GM12878 (cell line): ENCODE data around the gene NECAB2. TPM values are rescaled to one million over a fixed set of nuclear protein-coding genes. Genes with fewer than 3 reads are reported as not detected.

Source experiments
- ATAC-seq: fragments of 200-7000 bp; cut with Tn5 transposase; 3 replicates; pipeline ENCODE4 v1.9.1; 2020; ENCODE audit warnings: mild to moderate bottlenecking, moderate library complexity
- BruUV-seq: library from RNA; stranded (reverse); fragments of 400-500 nt; replicated peaks from 2 replicates; lab custom pipeline; 2021; lab: Mats Ljungman, UMichigan
- CTCF ChIA-PET: fragments of 300-600 bp; sonication (Branson Sonifier 250); formaldehyde crosslinking; extraction: SDS; loops from one replicate; lab custom pipeline; 2021; ENCODE audit warnings: inconsistent platforms; lab: Yijun Ruan, JAX
- POLR2A ChIA-PET: fragments of 350-600 bp; formaldehyde crosslinking; extraction: SDS; loops from one replicate; lab custom pipeline; 2021; ENCODE audit warnings: inconsistent platforms; lab: Charles Lee
- RAD21 ChIA-PET: fragments of 300-600 bp; sonication (Branson Sonifier 250); formaldehyde crosslinking; loops from one replicate; lab custom pipeline; 2023; ENCODE audit warnings: antibody characterized with exemption; ENCODE audit not compliant: unreplicated experiment; lab: Charles Lee
- SMC1A ChIA-PET: fragments of 300-600 bp; sonication (Branson Sonifier 250); formaldehyde crosslinking; loops from one replicate; lab custom pipeline; 2023; ENCODE audit not compliant: unreplicated experiment, uncharacterized antibody; lab: Charles Lee
- DNase-seq: peaks from one replicate; pipeline ENCODE4 v3.0.0-alpha.2; 2011; ENCODE audit warnings: low read depth, low spot score
- FAIRE-seq: peaks from 3 replicates; lab custom pipeline; 2011; peaks lifted over from hg19 to GRCh38; lab: Jason Lieb, UNC
- H2AFZ ChIP-seq: 2 replicates; pipeline ENCODE4 v1.6.0; 2011; ENCODE audit warnings: low read depth, low read length, control low read depth; ENCODE audit not compliant: control insufficient read depth
- H3K27ac ChIP-seq: 2 replicates; pipeline ENCODE4 v1.5.1; 2011; ENCODE audit warnings: control low read depth; ENCODE audit not compliant: control insufficient read depth, insufficient read depth
- H3K27me3 ChIP-seq, 2 experiments: replicated peaks in 1 of 2; 2 replicates each; pipeline versions ENCODE4 v1.6.0 to v1.6.1; 2011; ENCODE audit warnings: low read length in 1 of 2; ENCODE audit not compliant: control insufficient read depth in 2 of 2, insufficient read depth in 2 of 2
- H3K36me3 ChIP-seq, 2 experiments: 2 replicates each; pipeline ENCODE4 v1.5.1; 2011; ENCODE audit warnings: low read length in 1 of 2; ENCODE audit not compliant: control insufficient read depth in 2 of 2, insufficient read depth in 2 of 2
- H3K4me1 ChIP-seq: 2 replicates; pipeline ENCODE4 v1.6.1; 2011; ENCODE audit warnings: mild to moderate bottlenecking, low read length, moderate library complexity, mixed read lengths; ENCODE audit not compliant: control insufficient read depth, insufficient read depth
- H3K4me2 ChIP-seq: 2 replicates; pipeline ENCODE4 v1.6.0; 2011; ENCODE audit warnings: control low read depth; ENCODE audit not compliant: control insufficient read depth, insufficient read depth
- H3K4me3 ChIP-seq: fragments of 200-600 bp; sonication (generic); 2 replicates; pipeline ENCODE4 v1.5.1; 2016
- H3K79me2 ChIP-seq: 2 replicates; pipeline ENCODE4 v1.6.0; 2011; ENCODE audit warnings: low read length; ENCODE audit not compliant: control insufficient read depth, insufficient read depth
- H3K9ac ChIP-seq: 2 replicates; pipeline ENCODE4 v1.8.0; 2011; ENCODE audit warnings: low read length, control low read depth, mixed read lengths; ENCODE audit not compliant: control insufficient read depth, insufficient read depth
- H3K9me3 ChIP-seq: replicated peaks from 3 replicates; pipeline ENCODE4 v1.5.1; 2011; ENCODE audit warnings: mild to moderate bottlenecking, low read length; ENCODE audit not compliant: control insufficient read depth, insufficient read depth
- H4K20me1 ChIP-seq: 2 replicates; pipeline ENCODE4 v1.6.0; 2011; ENCODE audit not compliant: control insufficient read depth, insufficient read depth
- BACH1 ChIP-seq: fragments of 450-650 bp; IDR thresholded peaks from 2 replicates; pipeline ENCODE4 v1.6.1; 2017; ENCODE audit warnings: mild to moderate bottlenecking, borderline replicate concordance
- EZH2 ChIP-seq: IDR thresholded peaks from 2 replicates; pipeline ENCODE4 v1.6.1; 2012; ENCODE audit warnings: low read depth, mild to moderate bottlenecking, control low read depth, inconsistent platforms, low read length, borderline replicate concordance; ENCODE audit not compliant: control insufficient read depth
- IRF3 ChIP-seq: fragments of 450-650 bp; IDR thresholded peaks from 2 replicates; pipeline ENCODE4 v1.6.1; 2014; ENCODE audit warnings: mild to moderate bottlenecking
- JUND ChIP-seq: IDR thresholded peaks from 2 replicates; pipeline ENCODE4 v1.6.1; 2012; ENCODE audit warnings: low read depth, mild to moderate bottlenecking, low read length, improper control_type of control experiment, moderate library complexity
- MEF2B ChIP-seq: fragments of 450-650 bp; IDR thresholded peaks from 2 replicates; pipeline ENCODE4 v1.6.1; 2018; ENCODE audit warnings: mild to moderate bottlenecking, moderate library complexity; ENCODE audit not compliant: partially characterized antibody, poor library complexity, severe bottlenecking
- NBN ChIP-seq: fragments of 450-650 bp; IDR thresholded peaks from 2 replicates; pipeline ENCODE4 v1.6.1; 2016
- NFXL1 ChIP-seq: fragments of 450-650 bp; IDR thresholded peaks from 2 replicates; pipeline ENCODE4 v1.6.1; 2017; ENCODE audit warnings: antibody characterized with exemption, mild to moderate bottlenecking, borderline replicate concordance
- NFYA ChIP-seq: IDR thresholded peaks from 2 replicates; pipeline ENCODE4 v1.6.1; 2011; ENCODE audit warnings: low read depth, mild to moderate bottlenecking, low read length, improper control_type of control experiment, borderline replicate concordance
- PAX5 ChIP-seq: IDR thresholded peaks from 2 replicates; pipeline ENCODE4 v1.6.1; 2011; ENCODE audit warnings: low read depth, low read length, borderline replicate concordance
- PAX8 ChIP-seq: fragments of 450-650 bp; IDR thresholded peaks from 2 replicates; pipeline ENCODE4 v1.6.1; 2017; ENCODE audit warnings: mild to moderate bottlenecking, moderate library complexity
- POLR2A ChIP-seq: IDR thresholded peaks from 2 replicates; pipeline ENCODE4 v1.6.1; 2011; ENCODE audit warnings: low read depth, mild to moderate bottlenecking, low read length
- SP1 ChIP-seq: IDR thresholded peaks from one replicate; pipeline ENCODE4 v1.6.1; 2011; ENCODE audit warnings: low read depth, low read length
- SRF ChIP-seq, 2 experiments: IDR thresholded peaks; 2 replicates each; pipeline ENCODE4 v1.6.1; 2011; ENCODE audit warnings: low read depth in 2 of 2, low read length in 2 of 2, mild to moderate bottlenecking in 1 of 2, moderate library complexity in 1 of 2
- TCF7 ChIP-seq: IDR thresholded peaks from 2 replicates; pipeline ENCODE4 v1.6.1; 2014; ENCODE audit warnings: antibody characterized with exemption, borderline replicate concordance
- USF1 ChIP-seq: IDR thresholded peaks from 2 replicates; pipeline ENCODE4 v1.6.1; 2011; ENCODE audit warnings: borderline replicate concordance, low read depth, mild to moderate bottlenecking, moderate library complexity, mixed read lengths, low read length; ENCODE audit not compliant: insufficient read depth; ENCODE audit errors: extremely low read length
- ZNF24 ChIP-seq: fragments of 450-650 bp; IDR thresholded peaks from 2 replicates; pipeline ENCODE4 v1.6.1; 2017; ENCODE audit warnings: antibody characterized with exemption, mild to moderate bottlenecking
- ZNF274 ChIP-seq: IDR thresholded peaks from one replicate; pipeline ENCODE4 v1.8.0; 2011; ENCODE audit not compliant: insufficient read length, insufficient read depth
- WGBS: methylation state at CpG from one replicate; pipeline ENCODE4 v1.1.6; 2016; ENCODE audit warnings: low lambda C conversion rate; ENCODE audit not compliant: insufficient replicate concordance, insufficient coverage; ENCODE audit errors: missing lambda C conversion rate; 5-methylcytosine and 5-hydroxymethylcytosine counted together
- in situ Hi-C: fragments of 300-500 bp; cut with MboI; formaldehyde crosslinking; loops from 9 replicates; pipeline ENCODE4 v1.14.3; 2018; ENCODE audit warnings: mixed read lengths
- intact Hi-C: fragments of 100-400 bp; cut with micrococcal nuclease; formaldehyde crosslinking; loops from one replicate; pipeline ENCODE4 v1.14.2; 2022; ENCODE audit not compliant: unreplicated experiment
- polyA plus RNA-seq, 11 experiments: library from polyadenylated mRNA; depleted of rRNA in 4 of 11; unstranded in 6 of 11; stranded (reverse) in 5 of 11; fragments of >200 nt; fragmentation: Nextera tagmentation in 4 of 11; fragmentation: Illumina TruSeq in 1 of 11; extraction: Ambion mirVana in 4 of 11; extraction: Trizol in 1 of 11; gene quantifications; 1 replicate in 1 of 11; 2 replicates in 10 of 11; pipeline versions ENCODE4 v1.2.1 to v1.2.3, GENCODE V29; 2011 to 2016; ENCODE audit warnings: inconsistent platforms in 2 of 11, missing spikeins in 2 of 11, low read depth in 1 of 11
- total RNA-seq, 4 experiments: library from RNA; depleted of rRNA in 3 of 4; stranded (reverse); fragments of >200 nt in 3 of 4; fragmentation: Illumina TruSeq in 1 of 4; extraction: Trizol in 1 of 4; gene quantifications; 2 replicates each; pipeline versions ENCODE4 v1.2.1 to v1.2.3, GENCODE V29; 2013 to 2021
- TF ChIP-seq, protein P1 (sequence below): fragments of 450-650 bp; IDR thresholded peaks from 2 replicates; pipeline ENCODE4 v1.6.1; 2016; ENCODE audit warnings: mild to moderate bottlenecking
- TF ChIP-seq, protein P2 (sequence below): fragments of 450-650 bp; IDR thresholded peaks from 2 replicates; pipeline ENCODE4 v1.6.1; 2016; ENCODE audit warnings: mild to moderate bottlenecking

NECAB2 gene
- total and polyA plus RNA-seq, 10 of the 15 experiments (the other 5 are each of a cell fraction or from before 2014, with no cell fraction given): not detected

DNA sequence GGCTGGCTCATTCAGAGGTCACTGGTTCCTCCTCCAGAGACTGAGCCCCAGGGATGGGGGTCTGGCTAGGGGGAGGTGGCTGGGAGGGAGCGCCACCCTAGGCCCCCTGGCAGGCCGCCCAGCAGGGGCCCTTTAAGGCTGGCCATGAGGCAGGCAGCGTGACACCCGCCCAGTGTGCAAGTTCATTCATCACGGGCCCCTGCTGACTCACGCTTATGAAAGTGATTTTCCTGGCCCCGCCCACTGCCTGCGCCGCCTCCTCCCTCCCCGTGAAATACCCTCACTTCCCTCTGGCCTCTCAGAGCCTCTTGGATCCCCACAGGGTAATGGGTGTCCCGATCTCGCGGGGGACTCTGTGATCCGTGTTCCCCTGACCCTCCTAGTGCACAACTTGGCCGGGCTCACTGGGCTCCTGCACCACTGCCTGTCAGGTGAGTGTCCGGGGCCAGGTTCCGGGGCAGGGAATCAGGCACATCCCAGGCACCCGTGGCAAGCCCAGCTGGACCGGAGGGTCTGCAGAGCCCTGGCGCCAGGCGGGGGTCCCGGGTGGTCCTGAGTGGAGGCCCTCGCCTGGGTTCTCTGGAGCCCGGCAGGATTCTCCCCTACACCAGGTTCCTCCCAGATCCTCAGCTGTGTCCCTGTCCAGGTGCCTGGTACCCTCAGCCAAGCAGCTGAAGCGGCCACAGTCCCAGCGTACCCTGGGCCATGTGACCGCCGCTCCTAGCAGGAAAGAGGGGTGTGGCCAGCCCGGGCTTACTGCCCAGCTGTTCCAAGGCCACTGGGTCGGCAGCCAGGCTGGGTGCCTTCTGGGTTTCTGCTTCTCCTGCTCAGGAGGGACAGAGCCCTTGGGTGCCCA lies 14.9 kb upstream of the NECAB2 start, which contains the start of gene OSGIN1:
Gene OSGIN1 (plus strand): TSS at position 301 of the 856 bp plus-strand sequence. CDS start 4,432 bp downstream, outside the sequence.
- in situ Hi-C loops (loop anchor here (10.0 kb wide), 1 partner anchor 652 kb away; no protein-coding TSS in a partner anchor), intact Hi-C loops (loop anchor here (10.0 kb wide), 2 partner anchors 352 to 552 kb away; partner anchors contain the start of gene MEAK7)
- FAIRE-seq (peak; percentile 35), DNase-seq (peak; percentile 25), ATAC-seq (peak; percentile 91)
- H2AFZ ChIP-seq: peak within 1 kb of the TSS; percentile 65
- ChIA-PET POLR2A (no interaction called here), CTCF (interaction anchor here (0.9 to 1.6 kb wide), 10 partner anchors 14 to 553 kb away, joined by 3 to 4 read pairs (median 3); partner anchors contain the start of gene TAF1C), SMC1A (interaction anchor here (0.9 kb wide), 1 partner anchor 112 kb away, joined by 3 read pairs; no protein-coding TSS in a partner anchor), RAD21 (no interaction called here)
- H3K4me1 ChIP-seq: peaks cover 3% of the 10 kb centered on the region; the same call in 1 of the 2 replicates
- no peaks in the 10 kb centered on the region for H3K9me3 ChIP-seq
- no peaks in the 10 kb centered on the region for H3K36me3 ChIP-seq
- H3K4me3 ChIP-seq: 0 out of 2 replicates have a peak within 1 kb of the TSS, but pooled peaks have one; percentile 16
- H3K27ac ChIP-seq: no peak within 1 kb of the TSS
- peak within 1 kb of the TSS; percentile 97 for H3K4me2 ChIP-seq
- WGBS: 2% methylated on average over 27 of the region's 30 CpGs
- no peaks in the 10 kb centered on the region for H4K20me1 ChIP-seq
- H3K27me3 ChIP-seq: no peaks in the 10 kb centered on the region
- H3K9ac ChIP-seq: no peak within 1 kb of the TSS; the same call in 1 of the 2 replicates
- H3K79me2 ChIP-seq: no peaks in the 10 kb centered on the region
- BruUV-seq: no TSS peak
- TF ChIP-seq EZH2 (no peak), ZNF274 (no peak), JUND (peak; percentile 45; the same call in 1 of the 2 replicates), BACH1 (peak; percentile 81; the same call in 1 of the 2 replicates), POLR2A (peak; percentile 57), IRF3 (no peak), NFXL1 (no peak), ZNF24 (no peak), NFYA (no peak), PAX8 (no peak), USF1 (no peak), NBN (no peak), MEF2B (peak; percentile 63), TCF7 (no peak), SP1 (peak; percentile 19), PAX5 (peak; percentile 61; the same call in 1 of the 2 replicates), SRF (IDR thresholded peaks at IDR 0.05; ENCODE audit: low read depth in 2 of 2, low read length in 2 of 2) (no peak)
- TF ChIP-seq, protein P1, sequence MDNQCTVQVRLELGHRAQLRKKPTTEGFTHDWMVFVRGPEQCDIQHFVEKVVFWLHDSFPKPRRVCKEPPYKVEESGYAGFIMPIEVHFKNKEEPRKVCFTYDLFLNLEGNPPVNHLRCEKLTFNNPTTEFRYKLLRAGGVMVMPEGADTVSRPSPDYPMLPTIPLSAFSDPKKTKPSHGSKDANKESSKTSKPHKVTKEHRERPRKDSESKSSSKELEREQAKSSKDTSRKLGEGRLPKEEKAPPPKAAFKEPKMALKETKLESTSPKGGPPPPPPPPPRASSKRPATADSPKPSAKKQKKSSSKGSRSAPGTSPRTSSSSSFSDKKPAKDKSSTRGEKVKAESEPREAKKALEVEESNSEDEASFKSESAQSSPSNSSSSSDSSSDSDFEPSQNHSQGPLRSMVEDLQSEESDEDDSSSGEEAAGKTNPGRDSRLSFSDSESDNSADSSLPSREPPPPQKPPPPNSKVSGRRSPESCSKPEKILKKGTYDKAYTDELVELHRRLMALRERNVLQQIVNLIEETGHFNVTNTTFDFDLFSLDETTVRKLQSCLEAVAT: no peak
- TF ChIP-seq, protein P2, sequence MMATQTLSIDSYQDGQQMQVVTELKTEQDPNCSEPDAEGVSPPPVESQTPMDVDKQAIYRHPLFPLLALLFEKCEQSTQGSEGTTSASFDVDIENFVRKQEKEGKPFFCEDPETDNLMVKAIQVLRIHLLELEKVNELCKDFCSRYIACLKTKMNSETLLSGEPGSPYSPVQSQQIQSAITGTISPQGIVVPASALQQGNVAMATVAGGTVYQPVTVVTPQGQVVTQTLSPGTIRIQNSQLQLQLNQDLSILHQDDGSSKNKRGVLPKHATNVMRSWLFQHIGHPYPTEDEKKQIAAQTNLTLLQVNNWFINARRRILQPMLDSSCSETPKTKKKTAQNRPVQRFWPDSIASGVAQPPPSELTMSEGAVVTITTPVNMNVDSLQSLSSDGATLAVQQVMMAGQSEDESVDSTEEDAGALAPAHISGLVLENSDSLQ: peak; percentile 61; the same call in 1 of the 2 replicates
